HG02852 (cell line): ENCODE measurements around the gene FAM174B.
"Not testable (repeated sequence)": the region's sequence is repeated elsewhere in the genome, so short reads cannot be mapped to it uniquely, and the experiment has no call there.

Experiments used
- ATAC-seq: cut with Tn5 transposase; IDR thresholded peaks from one replicate; pipeline ENCODE4 v1.9.1; 2021; ENCODE audit warnings: mild to moderate bottlenecking, moderate library complexity; ENCODE audit not compliant: unreplicated experiment

The FAM174B gene

DNA sequence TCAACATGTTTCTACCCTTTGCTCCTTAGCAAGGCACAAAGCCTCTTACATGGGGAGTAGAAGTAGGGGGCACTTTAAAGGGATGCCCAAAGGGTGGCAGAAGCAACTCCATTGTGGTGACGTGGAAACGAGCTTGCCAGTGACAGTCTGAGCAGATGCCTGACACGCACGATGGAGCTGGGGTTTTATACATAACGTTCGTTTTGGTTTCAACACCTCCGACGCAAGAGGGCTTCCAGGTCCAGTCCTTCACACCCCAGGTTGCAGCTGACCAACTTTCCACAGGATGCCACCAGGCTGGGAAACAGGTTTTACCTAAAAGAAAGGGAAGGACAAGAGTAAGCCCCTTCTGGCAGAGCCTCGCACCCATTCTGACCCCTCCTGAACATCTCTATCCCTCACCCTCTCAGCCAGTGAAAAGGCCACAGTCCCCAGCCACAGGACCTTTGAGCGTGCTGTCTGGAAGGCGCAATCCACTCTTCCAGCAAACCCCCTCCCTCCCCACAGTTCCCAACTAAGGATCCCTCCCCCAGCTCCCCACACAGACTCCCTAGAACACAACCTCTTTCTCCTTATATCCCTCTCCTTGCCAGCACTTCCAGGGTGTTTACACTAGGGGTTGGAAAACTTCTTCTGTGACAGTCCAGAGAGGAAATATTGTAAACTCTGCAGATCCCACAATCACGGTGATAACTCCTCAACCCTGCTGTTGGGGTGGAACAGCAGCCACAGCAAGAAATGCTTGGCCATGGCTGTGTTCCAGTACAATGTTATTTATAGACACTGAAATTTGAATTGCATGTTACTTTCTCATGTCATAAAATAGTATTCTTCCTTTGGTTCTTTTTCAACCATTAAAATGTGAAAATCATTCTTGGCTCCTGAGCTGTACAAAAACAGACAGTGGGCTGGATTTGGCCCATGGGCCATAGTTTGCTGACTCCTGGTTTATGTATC lies 36.2 kb downstream of the FAM174B start:
- ATAC-seq, result no peak

- ATAC-seq, result no peak
Measured at GRCh38 chr15:92617549-92618520, 37.7 kb downstream of the FAM174B start.

GRCh38 chr15:92616621-92617548 lies 38.7 kb downstream of the FAM174B start:
- ATAC-seq, result no peak

DNA sequence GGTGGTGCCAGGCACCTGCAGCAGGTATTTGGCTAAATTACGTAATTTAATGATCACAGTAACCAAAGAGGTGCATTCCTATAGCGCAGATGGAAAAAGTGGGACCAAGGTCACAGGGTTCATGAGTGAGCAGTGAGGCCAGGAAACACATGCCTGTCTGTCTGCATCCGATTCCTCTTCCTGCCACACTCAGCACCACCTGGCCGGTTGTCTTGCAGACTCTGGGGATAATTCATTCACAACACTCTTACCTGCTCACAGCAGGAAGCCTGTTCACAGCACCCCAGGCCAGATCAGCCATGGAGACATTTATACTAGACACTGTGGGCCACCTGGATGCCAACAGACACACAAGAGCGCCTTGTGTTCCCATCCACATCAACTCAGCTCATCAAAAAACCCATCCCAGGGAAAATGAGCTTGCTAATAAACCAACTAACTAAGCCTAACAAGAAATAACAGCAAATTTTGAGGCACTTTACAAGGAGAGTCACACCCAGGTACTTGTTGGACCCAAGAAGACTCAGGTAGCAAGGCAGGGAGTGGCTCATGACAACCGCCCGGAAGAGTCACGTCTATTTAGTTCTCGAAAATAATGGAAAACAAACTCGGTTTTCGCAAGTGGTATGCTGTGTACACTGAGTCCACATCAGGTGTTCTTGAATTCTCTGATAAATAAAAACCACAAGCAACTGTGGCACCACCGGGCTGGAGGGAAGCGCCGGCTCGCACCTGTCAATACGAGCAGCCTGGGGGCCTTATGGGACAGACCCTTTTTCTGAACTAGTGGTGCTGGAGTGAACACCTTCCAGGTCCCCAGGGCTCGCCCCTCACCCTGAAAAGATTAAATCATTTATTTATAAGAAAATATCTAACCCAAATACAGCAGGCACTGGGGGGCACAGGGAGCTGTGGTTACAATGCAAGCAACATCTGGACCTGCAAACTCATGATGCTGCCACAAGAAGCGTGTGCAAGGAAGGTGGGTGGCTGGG lies 40.5 kb downstream of the FAM174B start:
- no peak for ATAC-seq

DNA sequence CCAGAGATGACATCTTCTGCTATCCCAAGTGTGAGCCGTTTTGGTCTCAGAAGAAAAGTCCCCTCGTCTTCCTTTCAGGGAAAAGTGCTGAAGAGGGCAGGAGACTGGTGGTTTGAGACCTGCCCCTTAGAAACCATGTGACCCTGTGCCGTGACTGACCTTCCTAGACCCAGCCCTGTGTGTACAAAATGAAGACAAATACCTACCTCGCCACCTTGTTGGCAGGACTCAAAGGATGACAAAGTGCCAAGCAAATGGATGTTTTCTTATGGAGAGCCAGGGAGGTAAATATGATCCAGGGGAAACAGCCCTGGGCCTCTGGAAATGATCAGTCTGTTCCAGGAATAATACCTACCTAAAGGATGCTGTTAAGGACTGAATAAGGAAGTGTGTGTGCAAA lies 41.3 kb downstream of the FAM174B start:
- ATAC-seq, result no peak

DNA sequence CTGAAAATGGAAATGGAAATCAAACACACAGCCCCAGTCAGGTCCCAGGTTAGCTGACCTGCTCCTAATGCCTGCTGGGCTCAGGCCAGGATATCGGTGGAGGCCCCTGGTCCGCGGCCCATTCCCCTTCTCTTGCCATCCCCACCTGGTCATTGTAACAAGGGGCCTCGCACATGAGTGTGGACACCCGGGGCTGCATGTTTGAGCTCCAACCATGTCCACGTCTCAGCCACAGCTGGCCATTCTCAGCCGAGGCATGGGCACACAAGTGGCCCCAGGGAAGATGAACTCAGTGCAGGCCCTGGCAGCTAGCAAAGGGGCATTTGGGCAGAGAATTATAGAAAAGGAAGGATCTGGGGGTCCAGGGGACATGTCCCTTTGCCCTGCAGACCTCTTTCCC lies 41.7 kb downstream of the FAM174B start:
- ATAC-seq, result no peak

DNA sequence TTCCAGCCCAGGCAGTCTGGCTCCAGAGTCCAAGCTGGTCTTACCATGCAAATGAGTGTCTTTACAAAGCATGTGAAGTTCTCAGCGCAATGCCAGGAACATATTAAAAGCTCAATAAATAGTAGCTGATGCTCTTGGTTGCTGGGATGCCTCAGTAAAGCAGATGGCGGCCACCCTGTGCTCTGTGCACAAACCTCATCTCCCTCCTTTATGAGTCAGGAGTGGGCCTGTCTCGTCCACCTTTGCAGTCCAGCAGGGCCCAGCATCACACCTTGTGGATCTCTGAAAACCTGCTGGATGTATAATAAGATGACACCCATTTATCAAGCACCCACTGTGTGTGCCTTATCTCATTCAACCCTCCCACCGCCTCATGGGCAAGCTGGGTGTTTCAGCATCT lies 42.7 kb downstream of the FAM174B start:
- no peak for ATAC-seq

- ATAC-seq, result no peak
Measured at GRCh38 chr15:92611995-92612745, 43.4 kb downstream of the FAM174B start.

- ATAC-seq, result no peak
Measured at GRCh38 chr15:92611150-92611549, 44.4 kb downstream of the FAM174B start.

GRCh38 chr15:92610101-92610520 lies 45.5 kb downstream of the FAM174B start:
- no peak for ATAC-seq

DNA sequence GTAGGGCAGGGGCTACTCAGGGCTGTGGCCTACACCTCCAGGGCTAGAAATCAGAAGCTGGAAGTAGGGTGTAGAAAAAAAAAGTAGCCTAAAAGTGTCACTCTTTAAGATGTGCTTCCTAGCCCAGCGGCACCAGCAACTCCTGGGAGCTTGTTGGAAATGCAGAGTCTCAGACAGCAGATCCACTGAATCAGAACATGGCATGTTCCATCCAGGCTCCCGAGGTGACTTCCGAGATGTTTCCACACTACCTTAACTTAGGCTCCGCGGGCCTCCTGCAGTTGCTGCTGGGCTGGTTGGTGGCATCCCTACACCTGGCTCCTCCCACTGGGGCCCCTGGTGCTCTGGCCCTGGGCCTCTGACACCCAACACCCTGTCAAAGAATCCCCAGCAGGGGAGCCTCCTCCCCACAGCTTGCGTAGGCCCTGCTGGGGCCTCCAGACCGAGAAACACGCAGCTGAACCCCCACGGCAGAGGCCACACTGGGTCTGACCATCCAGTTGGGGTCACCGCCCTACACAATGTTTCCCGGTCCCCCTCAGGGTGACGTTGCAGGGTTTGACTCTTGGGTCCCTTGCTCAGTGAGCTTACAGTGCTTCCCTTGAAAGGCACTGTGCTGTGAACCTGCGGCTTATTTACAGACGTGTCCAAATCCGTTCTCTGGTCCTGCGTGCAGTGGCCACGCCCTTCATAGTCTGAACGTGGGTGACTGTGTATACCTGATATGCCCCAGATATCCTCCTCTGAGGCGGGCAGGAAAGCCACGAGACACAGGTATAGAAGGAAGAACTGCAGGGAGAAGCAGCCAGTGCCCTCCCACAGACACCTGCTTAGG lies 46.5 kb downstream of the FAM174B start:
- ATAC-seq, result no peak

DNA sequence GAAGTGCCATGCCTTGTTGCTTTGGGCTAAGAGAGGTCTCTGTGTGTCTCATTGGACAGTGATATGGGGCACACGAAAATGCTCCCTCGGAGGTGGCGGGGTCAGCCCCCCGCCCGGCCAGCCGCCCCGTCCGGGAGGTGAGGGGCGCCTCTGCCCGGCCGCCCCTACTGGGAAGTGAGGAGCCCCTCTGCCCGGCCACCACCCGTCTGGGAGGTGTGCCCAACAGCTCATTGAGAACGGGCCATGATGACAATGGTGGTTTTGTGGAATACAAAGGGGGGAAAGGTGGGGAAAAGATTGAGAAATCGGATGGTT lies 48.8 kb downstream of the FAM174B start:
- not testable (repeated sequence) for ATAC-seq

DNA sequence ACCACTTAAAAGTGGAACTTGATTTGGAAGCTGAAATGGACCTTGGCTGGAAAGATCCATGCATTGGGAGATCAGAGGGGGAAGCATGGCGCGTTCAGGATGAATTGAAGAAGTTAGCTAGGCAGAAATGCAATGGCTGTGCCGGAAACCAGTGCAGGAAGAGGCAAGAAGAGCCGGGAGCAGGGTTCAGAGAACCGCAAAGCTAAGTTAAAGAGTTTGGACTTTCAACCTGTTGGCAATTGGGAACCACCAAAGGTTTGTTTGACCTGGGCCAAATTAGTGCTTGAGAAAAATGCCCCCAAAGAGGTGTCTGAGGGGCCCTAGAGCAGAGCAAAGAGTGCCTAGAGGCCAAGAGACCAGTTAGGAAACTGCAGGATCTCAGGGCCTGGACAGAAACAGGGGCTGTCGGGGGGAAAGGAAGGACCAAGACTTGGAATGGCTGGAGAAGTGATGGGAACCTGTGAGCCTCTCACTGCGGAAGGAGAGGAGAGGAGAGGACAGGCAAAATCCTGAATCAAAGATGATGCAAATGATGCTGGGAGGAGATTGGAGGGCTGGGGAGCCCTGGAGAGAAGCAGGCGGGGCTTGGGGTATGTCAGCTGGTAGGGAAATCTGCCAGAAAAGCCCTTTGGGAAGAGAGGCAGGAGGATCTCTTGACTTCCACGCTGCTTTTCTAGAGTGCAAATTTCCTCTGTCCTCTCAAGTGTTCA lies 49.3 kb downstream of the FAM174B start:
- ATAC-seq, result no peak

DNA sequence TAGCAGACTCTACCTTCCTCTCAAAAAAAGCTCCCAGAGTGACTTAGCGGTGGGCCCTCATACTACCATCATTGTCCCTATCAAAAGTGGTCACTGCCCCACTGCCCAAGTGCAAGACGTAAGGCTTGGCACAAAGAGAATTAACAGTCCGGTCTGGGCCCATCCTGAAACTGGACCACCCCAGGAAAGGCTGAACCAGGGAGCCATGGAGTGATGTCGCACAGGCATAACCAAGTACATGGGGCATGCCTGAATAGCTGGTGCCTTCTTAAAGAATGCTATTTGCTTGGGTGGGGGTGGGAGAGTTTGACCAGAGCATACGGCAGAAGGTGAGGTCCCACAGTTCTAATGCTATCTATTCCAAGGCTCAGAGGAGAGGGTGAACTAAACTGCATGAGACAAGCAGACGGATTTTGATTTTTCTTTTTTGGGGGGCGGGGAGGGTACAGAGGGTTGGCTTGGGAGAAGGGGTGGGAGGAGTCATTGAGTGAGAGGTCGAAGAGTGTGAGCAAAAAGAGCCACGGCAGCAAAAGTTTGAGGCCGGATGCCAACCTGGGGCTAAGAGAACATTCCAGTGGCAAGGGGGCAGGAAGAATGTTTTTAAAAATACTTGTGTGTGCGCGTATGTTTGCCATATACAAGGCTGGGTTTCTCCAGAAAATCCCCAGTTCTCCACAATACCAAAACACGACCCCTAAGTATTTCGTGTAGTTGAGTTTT lies 50.2 kb downstream of the FAM174B start:
- no peak for ATAC-seq

GRCh38 chr15:92603743-92604470 lies 51.7 kb downstream of the FAM174B start:
- ATAC-seq, result no peak

GRCh38 chr15:92603278-92603677 lies 52.3 kb downstream of the FAM174B start:
- ATAC-seq, result no peak
